GM21619 (cell line): ENCODE data around the gene PSMD6.

Experiments
- ATAC-seq: cut with Tn5 transposase; IDR thresholded peaks from one replicate; pipeline ENCODE4 v1.9.1; 2021; ENCODE audit not compliant: unreplicated experiment

PSMD6 gene

DNA sequence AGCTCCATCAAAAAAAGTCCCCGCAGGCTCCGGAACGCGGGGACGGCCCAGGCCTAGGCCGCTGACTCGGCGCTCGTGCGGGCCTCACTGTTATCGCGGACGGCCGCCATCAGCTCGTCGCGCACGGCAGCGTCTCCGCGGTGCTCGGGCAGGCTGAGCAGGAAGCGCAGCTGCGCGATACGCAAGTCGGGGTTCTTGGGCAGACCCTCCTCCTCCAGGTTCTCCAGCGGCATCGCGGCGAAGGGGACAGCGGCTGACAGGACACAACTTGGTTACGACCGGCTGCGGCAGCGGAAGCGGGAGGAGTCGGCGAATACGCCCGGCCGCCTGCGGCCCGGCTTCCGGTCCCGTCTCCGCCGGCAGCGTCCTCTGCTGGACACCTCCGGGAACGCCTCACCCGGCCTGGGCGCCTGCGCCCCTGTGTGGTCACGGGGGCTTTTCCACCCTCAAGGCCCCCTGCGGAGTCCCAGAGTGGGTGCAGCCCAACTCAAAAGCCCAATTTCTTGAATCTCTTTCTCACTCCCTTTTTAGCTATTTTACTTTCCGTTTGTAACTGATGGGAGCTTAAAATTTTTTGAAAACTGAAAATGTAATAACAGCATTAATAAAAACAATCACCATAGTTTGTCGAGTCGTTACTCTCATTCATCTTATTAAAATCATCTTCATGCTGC, at the start of gene PSMD6:
Gene PSMD6 (minus strand): TSS at position 308 of the 674 bp plus-strand sequence. CDS start 75 bp downstream, at position 233.
- peak; percentile 96 for ATAC-seq

DNA sequence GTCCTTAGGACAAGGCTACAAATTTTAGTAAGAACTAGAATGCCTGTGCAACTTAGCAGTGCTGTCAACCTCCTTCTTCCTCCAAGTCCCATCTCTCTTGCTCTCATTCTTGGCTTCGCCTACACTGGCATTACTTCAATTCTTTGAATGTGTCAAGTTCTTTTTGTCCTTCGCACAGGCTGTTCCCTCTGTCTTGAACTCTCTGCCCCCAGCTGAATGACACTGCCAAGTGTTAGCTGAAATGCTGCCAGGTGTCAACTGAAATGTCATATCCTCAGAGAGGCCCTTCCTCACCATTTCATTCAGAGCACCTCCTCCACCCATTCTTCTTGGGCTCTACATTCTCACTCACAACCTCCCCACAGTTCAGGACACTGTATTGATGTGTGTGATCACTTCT, 48.8 kb upstream of the PSMD6 start:
- no peak for ATAC-seq

DNA sequence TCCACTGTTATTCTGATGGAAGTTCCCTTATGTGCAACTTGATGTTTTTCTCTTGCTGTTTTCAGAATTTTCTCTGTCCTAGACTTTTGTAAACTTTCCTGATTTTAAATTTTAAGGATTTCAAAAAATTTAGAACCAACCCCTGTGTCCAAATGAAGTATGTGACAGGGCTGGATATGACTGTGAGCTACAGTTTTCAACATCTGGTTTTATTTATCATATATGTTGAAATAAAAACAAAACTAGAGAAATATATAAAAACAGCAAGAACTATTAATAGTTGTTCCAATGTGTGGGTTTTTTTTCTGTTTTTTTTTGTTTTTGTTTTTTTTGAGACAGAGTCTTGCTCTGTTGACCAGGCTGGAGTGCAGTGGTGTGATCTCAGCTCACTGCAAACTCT, 47.4 kb upstream of the PSMD6 start:
- ATAC-seq: no peak

DNA sequence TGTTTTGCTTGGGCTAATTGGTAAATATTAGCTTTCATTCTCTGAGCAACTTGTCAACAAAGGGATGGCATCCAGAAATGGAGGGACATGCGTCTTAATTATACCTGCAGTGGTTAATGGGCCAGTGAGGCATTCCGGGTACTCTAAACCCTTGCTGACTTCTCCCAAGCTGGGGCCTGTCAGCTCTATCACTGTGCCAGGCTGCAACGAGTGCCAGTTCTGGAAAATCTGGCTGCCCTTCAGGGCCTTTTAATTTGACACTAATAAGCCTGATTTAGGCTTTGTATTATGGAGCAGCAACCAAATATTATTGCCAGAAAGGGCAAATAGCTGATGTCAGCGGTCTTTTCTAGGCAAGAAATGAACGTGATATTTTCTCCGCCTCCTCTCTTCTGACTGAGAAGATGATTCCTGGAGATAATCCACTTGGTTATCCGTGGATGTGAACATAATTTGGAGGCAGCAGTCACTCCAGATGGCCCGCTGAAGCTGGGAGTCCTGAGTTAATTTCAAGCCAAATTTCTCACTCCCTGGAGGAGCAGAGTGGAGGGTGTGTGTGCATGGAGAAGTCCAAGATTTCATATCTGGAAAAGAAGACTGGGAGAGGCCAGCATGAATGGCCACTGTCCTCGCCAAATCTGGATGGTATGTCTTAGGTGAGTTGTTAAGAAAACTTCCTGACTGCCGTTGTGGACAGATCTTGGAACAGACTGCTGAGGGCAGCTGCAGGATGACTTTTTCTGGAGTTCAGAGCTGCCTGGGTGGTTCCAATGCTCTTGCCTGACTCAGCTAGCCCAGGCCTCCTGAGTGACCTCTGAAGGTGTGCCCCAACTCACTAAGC, 44.4 kb upstream of the PSMD6 start:
- ATAC-seq: no peak

DNA sequence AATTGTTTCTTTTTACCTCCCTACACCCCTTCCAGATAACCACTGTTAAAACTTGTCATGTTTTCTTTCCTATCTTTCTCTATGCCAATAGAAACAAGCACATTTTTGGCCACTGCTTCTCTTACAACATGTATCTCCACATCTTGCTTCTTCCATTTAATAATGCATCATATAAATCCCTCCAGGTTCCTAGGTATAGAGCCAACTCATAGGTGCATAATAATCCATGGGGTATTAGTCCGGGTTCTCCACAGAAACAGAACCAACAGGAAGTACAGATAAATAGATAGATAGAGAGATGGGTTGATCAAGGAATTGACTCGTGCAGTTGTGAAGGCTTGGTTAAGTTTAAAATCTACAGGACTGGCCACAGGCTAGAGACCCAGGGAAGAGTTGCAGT, 41.5 kb upstream of the PSMD6 start:
- no peak for ATAC-seq

DNA sequence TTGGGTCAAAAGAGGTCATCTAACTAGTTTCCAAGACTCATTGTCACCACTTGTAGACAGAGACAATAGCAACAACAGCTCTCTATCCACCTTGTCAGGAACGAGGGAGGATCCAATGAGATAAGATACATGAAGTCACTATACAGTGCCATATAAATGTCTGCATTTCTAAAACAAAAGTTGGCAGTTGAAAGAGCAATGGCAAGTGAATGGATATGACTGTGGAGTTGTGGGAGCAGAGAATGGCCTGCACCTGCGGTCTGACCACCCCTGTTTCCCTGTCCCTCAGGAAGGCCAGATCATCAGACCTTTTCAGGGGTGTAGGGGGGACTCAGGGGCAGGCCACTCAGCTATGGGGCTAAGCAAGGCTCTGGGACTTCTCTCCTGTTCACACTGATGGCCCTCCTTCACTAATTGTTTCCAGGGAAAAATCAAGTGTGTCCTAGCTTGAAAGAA, 40.7 kb upstream of the PSMD6 start:
- ATAC-seq: no peak

DNA sequence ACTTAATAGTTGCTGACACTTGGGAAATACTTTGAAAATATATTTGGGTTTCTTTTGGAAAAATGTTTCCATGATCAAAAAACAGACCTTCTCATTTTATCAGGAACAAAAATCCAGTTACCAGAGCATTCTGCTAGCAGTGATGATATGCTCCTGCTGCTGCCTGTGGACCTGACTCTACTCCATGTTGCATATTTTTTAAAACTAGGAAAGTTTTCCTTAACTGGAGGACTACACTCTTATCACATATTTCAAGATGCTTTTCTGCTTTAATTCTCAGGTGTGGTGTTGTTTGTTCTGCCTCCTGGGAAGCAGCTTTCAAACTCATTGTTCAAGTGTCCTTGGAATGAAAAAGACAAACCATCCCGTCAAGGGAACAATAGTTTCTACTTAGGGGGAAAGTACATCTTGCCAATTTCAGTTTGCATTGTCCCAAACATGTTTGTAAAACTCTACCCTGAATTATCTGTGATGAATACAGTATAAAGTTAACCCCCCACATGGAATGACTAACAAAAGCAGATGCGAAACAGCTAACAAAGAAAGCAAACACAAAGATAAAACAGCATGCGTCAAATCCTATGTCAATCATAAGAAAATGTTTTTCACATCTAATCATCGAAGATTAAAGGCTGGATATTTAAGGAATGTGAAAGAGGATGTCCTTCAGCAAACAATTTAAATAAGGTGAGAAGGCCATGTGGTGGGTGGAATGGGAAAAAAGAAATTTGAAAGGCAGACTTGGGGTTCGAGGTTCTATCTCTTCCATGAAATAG, 40.1 kb upstream of the PSMD6 start:
- no peak for ATAC-seq

DNA sequence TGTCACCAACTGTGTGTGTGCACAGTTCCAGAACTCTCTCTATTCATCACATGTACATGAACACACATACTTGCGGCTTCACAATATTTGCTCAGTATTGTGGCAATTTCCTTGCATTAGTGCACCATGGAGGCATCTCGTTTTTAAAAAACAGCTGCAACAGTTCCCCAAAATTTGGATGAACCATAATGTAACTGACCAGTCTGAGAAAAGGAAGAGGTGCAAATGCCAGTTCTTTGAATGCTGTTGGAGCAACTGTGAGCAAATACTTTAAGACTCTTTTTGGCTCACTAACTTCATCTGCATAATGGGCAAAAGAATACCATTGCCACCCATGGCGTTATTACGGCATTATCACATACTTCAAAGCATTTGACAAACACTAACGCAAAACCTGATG, 38.3 kb upstream of the PSMD6 start:
- no peak for ATAC-seq

DNA sequence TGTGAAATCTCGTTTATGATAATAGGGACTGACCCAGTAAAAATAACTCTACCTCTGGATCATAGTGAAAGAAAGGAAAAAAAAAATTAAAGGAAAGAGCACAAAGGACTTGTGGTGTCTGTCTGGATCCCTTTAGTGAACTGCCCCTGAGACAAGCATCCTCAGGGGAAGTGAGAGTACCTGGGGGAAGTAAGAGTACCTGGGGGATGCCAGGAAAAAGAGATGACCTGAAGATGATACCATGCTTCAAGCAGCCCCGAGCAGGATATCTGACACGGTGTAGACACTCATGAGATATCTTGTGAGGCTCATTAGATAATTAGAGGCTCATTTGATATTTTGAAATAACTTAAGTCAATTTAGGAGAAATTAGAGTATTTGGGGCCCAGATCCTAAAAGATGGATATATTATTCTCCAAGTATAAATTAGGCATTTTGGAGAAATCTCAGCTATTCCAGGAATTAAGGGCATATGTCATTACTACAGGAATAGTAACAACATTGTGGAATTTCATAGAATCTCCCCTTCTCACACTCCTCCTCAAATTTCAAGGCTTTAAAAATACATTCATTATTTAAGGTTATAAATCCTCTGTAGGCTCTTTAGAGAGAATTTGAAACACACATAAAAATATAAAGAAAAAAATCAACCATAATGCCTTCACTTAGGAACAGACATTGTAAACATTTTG, 36.3 kb upstream of the PSMD6 start:
- no peak for ATAC-seq

DNA sequence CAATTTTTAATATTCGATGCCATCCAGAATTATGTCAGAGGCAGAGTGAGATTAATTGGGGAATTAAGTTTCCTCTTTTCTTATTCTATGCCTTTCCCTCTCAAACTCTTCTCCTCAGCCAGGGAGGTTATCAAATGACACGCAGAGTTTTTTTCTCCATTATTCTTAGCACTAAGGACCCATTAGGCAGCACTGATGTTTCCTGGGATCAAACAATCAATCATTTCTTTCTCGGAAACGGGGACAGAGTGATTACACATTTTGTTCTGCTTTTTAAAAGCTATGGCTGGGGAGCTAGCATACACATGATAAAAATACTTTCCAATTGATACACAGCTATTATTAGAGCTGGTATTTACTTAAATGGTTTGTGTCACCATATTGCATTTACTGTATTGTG, 35.3 kb upstream of the PSMD6 start:
- no peak for ATAC-seq

DNA sequence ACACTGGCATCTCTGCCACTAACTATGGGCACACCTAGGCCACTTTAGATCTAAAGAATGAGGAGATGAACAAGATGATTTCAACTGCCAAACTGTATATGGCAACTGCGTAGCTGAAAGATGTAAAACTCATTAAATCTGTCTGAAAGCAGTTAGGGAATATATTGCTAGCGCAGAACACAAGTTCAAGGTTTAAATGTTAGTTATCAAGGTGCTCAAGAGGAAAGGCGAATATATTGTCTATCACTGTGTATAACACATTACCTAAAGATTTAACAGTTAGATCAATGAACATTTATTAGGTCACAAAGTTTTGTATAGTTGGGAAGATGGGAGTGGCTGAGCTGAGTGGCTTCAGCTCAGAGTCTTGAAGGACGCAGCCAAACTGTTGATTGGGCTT, 33.9 kb upstream of the PSMD6 start:
- ATAC-seq: no peak

DNA sequence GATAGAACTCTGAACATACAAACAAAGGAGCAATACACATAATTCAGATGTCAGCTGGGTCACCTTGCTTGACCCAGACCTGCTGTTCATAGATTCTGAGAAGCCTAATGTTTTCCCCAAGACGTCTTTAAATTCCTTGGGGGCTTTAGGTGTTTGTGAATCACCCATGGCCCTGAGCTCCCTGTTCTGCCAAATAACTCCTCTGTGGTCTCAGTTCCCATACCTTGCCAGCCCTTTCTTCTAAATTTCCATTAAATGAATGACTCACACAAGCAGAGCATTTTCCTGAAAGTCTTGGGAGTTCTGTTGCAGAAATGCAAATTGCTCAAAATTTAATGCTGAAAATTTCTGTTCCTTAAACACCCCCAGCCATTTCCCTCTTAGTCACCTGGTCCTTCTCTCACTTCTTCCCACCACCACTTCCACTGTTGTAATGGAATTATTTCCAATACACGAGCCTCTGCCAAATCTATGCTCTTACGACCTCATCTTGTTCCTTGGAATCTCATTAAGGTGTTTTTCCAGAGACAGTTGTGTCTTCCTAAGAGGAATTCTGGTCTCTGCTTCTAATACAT, 33.4 kb upstream of the PSMD6 start:
- ATAC-seq: no peak

DNA sequence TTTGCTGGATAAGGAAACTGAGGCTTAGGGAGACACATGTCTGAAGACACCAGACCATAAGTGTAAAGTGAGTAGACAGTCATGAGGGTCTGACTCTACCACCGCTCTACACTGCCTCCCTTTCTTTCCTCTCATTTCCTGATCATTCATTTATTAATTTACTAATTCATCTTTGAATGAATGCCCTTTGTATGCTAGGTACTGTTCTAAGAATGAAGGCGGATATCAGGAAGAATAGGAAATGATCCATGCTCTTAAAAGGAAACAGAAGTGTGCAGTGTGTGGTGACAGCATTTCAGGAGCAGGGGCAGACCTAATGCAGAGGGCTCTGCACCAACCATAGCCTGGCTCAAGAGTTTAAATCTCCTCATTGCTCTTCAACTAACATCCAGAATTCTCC, 31.8 kb upstream of the PSMD6 start:
- ATAC-seq: no peak

DNA sequence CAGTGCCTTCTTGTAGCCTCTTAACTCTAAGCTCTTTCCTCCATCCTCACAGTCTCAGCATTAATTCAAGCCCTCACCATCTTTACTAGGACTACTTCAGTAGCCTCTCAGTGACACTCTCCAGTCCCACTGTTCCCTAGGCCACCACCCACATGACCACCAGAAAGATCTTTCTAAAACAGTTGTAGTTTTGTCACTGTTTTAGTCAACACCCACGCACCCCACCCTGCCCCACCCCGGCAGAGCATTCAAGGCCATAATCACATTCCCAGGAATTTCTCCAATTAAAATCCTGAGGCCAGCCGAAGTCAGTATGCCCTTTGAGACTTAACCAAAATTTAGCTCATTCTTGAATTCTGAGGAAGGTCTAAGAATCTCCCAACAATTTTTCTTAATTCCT, 31.2 kb upstream of the PSMD6 start:
- no peak for ATAC-seq

DNA sequence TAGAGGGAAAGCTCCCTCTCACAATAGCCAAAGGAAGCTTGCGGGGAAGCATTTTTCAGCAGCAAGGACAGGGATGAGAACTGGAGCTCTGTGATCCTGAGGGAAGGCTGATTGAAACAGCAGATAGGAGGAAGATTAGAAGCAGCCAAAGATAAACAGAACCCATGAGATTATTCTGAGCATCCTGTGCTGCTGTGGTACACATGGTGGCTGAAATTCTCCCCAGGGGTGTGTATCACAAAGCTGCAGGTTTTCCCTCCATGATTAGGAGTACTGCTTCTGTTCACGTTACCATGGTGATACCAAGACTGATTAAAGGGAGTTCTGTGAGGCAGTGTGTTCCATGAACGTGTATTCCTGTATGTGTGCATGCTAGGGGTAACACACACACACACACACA, 30.3 kb upstream of the PSMD6 start:
- ATAC-seq: no peak

DNA sequence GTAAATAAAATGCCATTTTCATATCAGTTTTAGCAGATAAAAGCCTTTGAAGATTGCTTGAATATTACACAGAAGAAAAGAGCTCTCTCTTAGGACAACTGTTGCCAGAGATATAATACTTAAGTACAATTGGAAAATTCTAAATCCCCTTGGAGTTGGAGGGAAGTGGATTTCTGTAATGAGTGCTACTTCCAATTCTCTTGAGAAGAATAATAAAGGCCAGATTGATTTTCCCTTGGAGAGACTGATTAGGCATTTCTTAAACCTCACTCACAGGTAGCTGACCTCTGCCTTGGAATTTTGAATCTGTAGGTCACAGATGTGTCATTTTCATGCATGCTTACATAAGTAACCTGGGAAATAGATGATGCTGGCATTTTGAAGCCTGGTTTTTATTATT, 29.8 kb upstream of the PSMD6 start:
- no peak for ATAC-seq

DNA sequence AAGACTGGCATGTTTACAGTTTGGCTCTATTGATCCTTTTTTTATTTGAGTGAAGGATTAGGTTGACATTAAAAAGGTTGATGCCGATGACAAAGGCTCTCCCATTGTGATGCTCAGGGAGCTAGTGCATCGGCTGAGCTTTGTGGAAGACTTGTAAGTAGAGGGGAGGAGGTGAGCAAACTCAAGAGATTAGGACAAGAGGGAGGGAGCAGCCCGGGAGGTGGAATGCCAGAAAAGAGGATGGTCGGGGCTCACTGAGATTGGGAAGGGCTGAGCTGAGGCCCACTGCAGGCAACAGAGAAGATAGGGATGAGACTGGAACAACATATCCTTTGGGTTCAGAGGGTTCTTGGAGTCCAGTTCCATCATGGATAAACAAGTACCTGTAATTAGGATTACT, 26.5 kb upstream of the PSMD6 start:
- no peak for ATAC-seq

DNA sequence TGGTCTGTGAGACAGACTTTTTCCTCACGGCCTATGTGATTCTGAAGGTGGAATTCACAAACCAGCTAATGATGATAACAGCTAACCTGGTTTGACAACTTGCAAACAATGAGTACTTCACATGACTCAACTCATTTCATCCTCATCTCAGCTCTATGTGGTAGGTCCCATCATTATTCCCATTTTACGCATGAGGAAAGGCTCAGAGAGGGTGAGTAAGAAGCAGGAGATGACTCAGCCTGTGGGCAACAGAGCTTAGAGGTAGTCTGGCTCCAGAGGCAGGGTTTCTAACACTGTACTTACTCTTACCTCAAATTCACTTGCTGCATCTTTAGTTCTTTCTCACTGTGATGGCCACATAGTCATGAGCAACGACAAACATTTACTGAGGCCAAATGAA, 25.8 kb upstream of the PSMD6 start:
- no peak for ATAC-seq

DNA sequence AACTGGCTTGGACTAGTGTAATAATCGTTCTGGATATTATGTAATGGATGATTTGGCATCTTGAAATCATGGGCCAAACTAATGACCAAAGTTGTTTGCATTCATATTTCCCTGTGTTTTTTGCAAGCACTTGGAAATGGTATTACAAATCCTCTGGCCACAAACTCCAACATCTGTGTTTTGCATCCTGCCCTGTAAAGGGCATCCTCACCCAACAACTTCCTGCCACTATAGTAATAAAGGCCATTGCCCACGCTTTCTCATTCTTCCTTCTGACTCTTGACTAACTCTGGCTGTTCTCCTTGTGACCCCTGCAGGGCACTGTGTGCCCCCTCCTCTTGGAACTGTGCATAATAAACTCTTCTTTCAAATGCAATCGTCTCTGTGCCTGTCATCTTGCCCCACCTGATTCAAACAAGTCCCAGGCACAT, 25.4 kb upstream of the PSMD6 start:
- ATAC-seq: no peak

DNA sequence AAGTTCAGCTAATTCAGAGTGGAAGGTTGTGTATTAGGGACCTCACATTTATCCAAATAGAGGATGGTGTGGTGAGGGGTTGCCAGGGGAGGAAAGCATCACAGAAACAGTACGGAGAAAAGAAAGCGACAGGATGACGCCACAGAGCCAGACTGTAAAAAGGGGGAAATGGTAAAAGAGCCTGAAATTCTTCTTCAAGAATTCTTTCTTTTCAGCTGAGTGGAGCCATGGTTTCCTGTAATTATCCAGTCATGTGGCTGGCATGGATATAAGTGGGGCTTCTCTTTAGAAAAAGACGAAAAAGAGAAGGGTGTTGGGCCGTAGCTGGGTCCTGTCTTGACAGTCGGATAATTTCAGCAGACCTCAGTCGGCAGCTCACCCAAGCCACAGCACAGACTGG, 24.5 kb upstream of the PSMD6 start:
- ATAC-seq: no peak
